ENCODE data around the gene IL17B. TPM values are rescaled to one million over a fixed set of nuclear protein-coding genes. Genes with fewer than 3 reads are reported as not detected.

The IL17B gene
- total RNA-seq, 1 donor from 2014 or later = not detected

- no peaks in the 10 kb centered on the region for H3K36me3 Mint-ChIP-seq (ENCODE audit: low read depth, unreplicated experiment)
- peaks cover 10% of the 10 kb centered on the region for H3K4me1 Mint-ChIP-seq (ENCODE audit: unreplicated experiment)
- H3K27ac Mint-ChIP-seq (ENCODE audit: unreplicated experiment) = no peak overlapping the region
- H3K9me3 Mint-ChIP-seq (ENCODE audit: unreplicated experiment) = no peaks in the 10 kb centered on the region
- peaks cover 8% of the 10 kb centered on the region for H3K27me3 Mint-ChIP-seq (ENCODE audit: unreplicated experiment)
- DNase-seq (ENCODE audit: low spot score) = no peak
- no peak overlapping the region for H3K4me3 Mint-ChIP-seq (ENCODE audit: unreplicated experiment)
- TF ChIP-seq, protein P1, sequence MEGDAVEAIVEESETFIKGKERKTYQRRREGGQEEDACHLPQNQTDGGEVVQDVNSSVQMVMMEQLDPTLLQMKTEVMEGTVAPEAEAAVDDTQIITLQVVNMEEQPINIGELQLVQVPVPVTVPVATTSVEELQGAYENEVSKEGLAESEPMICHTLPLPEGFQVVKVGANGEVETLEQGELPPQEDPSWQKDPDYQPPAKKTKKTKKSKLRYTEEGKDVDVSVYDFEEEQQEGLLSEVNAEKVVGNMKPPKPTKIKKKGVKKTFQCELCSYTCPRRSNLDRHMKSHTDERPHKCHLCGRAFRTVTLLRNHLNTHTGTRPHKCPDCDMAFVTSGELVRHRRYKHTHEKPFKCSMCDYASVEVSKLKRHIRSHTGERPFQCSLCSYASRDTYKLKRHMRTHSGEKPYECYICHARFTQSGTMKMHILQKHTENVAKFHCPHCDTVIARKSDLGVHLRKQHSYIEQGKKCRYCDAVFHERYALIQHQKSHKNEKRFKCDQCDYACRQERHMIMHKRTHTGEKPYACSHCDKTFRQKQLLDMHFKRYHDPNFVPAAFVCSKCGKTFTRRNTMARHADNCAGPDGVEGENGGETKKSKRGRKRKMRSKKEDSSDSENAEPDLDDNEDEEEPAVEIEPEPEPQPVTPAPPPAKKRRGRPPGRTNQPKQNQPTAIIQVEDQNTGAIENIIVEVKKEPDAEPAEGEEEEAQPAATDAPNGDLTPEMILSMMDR (IDR thresholded peaks at IDR 0.05; ENCODE audit: unreplicated experiment) = no peak
These were observed 35.4 kb upstream of the IL17B start for GRCh38 chr5:149414405-149415065.

- no peak for DNase-seq (ENCODE audit: low spot score)
- peaks cover 10% of the 10 kb centered on the region for H3K4me1 Mint-ChIP-seq (ENCODE audit: unreplicated experiment)
- H3K27ac Mint-ChIP-seq (ENCODE audit: unreplicated experiment) = no peak overlapping the region
- H3K9me3 Mint-ChIP-seq (ENCODE audit: unreplicated experiment) = no peaks in the 10 kb centered on the region
- H3K27me3 Mint-ChIP-seq (ENCODE audit: unreplicated experiment) = peaks cover 8% of the 10 kb centered on the region
- no peak overlapping the region for H3K4me3 Mint-ChIP-seq (ENCODE audit: unreplicated experiment)
- no peaks in the 10 kb centered on the region for H3K36me3 Mint-ChIP-seq (ENCODE audit: low read depth, unreplicated experiment)
- TF ChIP-seq, protein P1 (IDR thresholded peaks at IDR 0.05; ENCODE audit: unreplicated experiment) = no peak
These were observed 34.6 kb upstream of the IL17B start for GRCh38 chr5:149413477-149414210.

- Mint-ChIP-seq H3K4me3 (ENCODE audit: unreplicated experiment) (no peak overlapping the region), H3K27ac (ENCODE audit: unreplicated experiment) (no peak overlapping the region), H3K9me3 (ENCODE audit: unreplicated experiment) (no peaks in the 10 kb centered on the region), H3K4me1 (ENCODE audit: unreplicated experiment) (peaks cover 9% of the 10 kb centered on the region), H3K27me3 (ENCODE audit: unreplicated experiment) (peaks cover 7% of the 10 kb centered on the region), H3K36me3 (ENCODE audit: low read depth, unreplicated experiment) (no peaks in the 10 kb centered on the region)
- TF ChIP-seq, protein P1 (IDR thresholded peaks at IDR 0.05; ENCODE audit: unreplicated experiment) = no peak
- no peak for DNase-seq (ENCODE audit: low spot score)
These were observed 33.8 kb upstream of the IL17B start for GRCh38 chr5:149412783-149413476.

GRCh38 chr5:149411738-149412519 lies 32.8 kb upstream of the IL17B start:
- no peak overlapping the region for H3K27ac Mint-ChIP-seq (ENCODE audit: unreplicated experiment)
- TF ChIP-seq, protein P1 (IDR thresholded peaks at IDR 0.05; ENCODE audit: unreplicated experiment) = no peak
- H3K9me3 Mint-ChIP-seq (ENCODE audit: unreplicated experiment) = no peaks in the 10 kb centered on the region
- no peak for DNase-seq (ENCODE audit: low spot score)
- no peaks in the 10 kb centered on the region for H3K36me3 Mint-ChIP-seq (ENCODE audit: low read depth, unreplicated experiment)
- H3K4me1 Mint-ChIP-seq (ENCODE audit: unreplicated experiment) = peaks cover 11% of the 10 kb centered on the region
- no peak overlapping the region for H3K4me3 Mint-ChIP-seq (ENCODE audit: unreplicated experiment)
- peaks cover 4% of the 10 kb centered on the region for H3K27me3 Mint-ChIP-seq (ENCODE audit: unreplicated experiment)
